Subcutaneous adipose tissue (tissue), 4 donors: ENCODE data around the gene CYP11A1. TPM values are rescaled to one million over a fixed set of nuclear protein-coding genes. Genes with fewer than 3 reads are reported as not detected.

Experiments used
- CTCF ChIP-seq: fragments of 450-650 bp; IDR thresholded peaks from one replicate; pipeline ENCODE4 v1.5.1; 2016; ENCODE audit warnings: low read depth, mild to moderate bottlenecking, control low read depth, antibody characterized with exemption, moderate library complexity
- total RNA-seq, 4 donors: library from RNA; depleted of rRNA; stranded (reverse); fragments of >200 nt; gene quantifications; one replicate each; pipeline ENCODE4 v1.1.0, GENCODE V29; 2016

CYP11A1 gene
- total RNA-seq, 4 donors from 2014 or later, result 1.6 to 3.6 (median 2.5) TPM

DNA sequence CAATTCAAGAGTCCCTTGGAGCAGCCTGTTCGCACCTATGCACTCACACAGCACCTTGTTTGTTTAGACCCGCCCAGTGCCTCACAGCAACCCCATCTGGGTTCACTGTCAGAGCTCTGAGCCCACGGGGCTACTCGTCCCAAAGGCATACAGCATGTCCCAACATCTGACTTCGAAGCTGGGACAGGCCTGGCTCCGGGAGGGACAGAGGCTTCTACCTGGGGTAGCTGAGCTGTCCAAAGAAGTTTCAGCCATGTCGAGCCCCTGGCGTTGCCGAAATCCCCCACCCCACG lies 28.6 kb upstream of the CYP11A1 start:
- TF ChIP-seq CTCF, result no peak

DNA sequence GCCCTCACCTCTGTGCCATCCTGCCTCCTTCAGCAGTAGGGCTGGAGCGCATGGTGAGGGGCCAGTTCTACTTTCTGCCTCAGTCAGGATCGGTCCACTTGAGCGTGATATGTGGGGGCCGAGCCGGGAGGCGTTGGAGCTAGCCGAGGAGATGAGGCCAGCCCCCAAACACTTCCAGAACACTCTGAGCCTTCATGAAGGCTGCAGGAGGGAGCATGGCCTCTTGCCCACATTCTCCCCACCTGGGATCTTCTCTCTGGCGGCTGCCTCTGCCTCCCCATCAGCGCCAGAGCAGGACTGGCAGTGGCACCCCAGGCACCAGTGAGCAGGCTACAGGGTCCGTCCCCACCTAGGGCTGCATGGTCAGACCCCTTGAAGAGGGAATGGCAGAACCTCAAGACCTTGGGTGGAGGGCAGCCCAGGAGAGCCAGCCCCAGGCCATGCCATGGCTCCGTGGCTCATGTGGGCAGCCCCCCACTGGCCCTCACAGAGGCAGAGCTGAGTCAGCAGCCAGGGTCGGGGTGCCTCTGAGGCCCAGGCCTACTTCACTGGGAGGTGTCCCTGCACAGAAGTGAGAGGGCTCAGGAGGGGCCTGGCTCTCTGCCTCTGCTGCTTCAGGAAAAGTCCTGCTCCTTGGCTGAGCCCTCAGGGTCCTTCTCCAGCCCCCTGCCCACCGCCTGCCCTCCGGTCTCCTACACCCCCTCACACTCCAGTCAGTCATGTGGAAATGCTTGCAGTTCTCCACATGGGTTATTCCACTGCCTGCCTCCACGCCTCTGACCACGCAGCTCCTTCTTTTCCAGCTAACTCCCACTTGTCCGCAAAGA lies 28.1 kb upstream of the CYP11A1 start:
- TF ChIP-seq CTCF, result no peak

- TF ChIP-seq CTCF, result no peak
Observed at GRCh38 chr15:74394090-74394846, 26.8 kb upstream of the CYP11A1 start.

- TF ChIP-seq CTCF, result no peak
Observed at GRCh38 chr15:74393423-74393822, 26.0 kb upstream of the CYP11A1 start.

DNA sequence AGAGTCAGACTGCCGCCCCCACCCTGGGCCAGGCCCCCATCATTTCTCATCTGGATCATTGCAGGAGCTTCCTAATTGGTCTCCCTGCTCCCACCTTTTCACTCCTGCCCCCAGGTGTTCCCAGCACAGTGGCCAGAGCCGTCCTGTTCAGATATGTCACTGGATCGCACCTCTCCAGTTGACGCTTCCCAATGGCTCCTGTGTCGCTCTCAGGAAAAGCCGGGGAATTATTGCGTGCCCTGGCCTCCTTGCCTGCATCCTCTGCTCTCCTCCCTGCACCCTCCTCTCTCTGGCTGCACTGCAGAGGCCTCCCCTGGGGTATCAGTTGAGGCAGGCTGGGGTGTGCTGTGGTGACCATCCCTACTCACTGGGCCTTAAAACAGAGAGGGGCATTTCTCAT lies 25.5 kb upstream of the CYP11A1 start:
- no peak for TF ChIP-seq CTCF

DNA sequence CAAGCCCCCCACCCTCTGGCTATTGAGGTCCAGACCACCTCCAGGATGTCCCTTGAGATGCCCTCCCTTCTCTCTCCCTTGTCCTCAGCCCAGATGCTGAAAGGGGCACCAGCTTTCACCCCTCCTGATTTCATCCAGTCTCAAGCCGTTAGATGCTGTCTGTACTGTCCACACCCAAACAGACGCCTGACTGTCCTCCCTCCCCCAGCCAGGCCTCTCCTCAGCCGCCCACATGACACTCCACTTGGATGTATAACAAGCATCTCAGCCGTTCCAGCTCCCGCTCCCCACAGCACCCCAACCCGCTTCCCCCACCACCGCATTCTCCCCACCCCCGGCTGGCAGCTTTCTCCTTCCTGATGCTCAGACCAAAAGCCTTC lies 25.0 kb upstream of the CYP11A1 start:
- TF ChIP-seq CTCF, result no peak

GRCh38 chr15:74391582-74392450 lies 24.4 kb upstream of the CYP11A1 start:
- TF ChIP-seq CTCF, result no peak
